Measurements from ENCODE around the gene JCHAIN.

The JCHAIN gene

GRCh38 chr4:70619778-70620177 is 46.5 kb downstream of the JCHAIN start:
- no peaks in the 10 kb centered on the region for H3K36me3 ChIP-seq (ENCODE audit: control insufficient read depth, insufficient read depth, low read length)
- no peak for DNase-seq (ENCODE audit: low read depth, low spot score)
- no peaks in the 10 kb centered on the region for H3K4me1 ChIP-seq (ENCODE audit: control insufficient read depth, insufficient read depth, low read length)
- no CpG with 5 or more reads among the region's 2 CpGs for WGBS (ENCODE audit: insufficient coverage, insufficient read length)
- no peaks in the 10 kb centered on the region for H3K27me3 ChIP-seq (ENCODE audit: control insufficient read depth, insufficient read depth, low read length)
- H3K27ac ChIP-seq (ENCODE audit: low read length): no peak overlapping the region
- no peak overlapping the region for H3K4me3 ChIP-seq (ENCODE audit: low read length)
- no peaks in the 10 kb centered on the region for H3K9me3 ChIP-seq (ENCODE audit: control insufficient read depth, insufficient read depth, low read length)

- WGBS (ENCODE audit: insufficient coverage, insufficient read length): no CpG with 5 or more reads among the region's 4 CpGs
- DNase-seq (ENCODE audit: low read depth, low spot score): no peak
- Histone ChIP-seq H3K4me1 (ENCODE audit: control insufficient read depth, insufficient read depth, low read length) (no peaks in the 10 kb centered on the region), H3K27me3 (ENCODE audit: control insufficient read depth, insufficient read depth, low read length) (no peaks in the 10 kb centered on the region), H3K27ac (ENCODE audit: low read length) (no peak overlapping the region), H3K36me3 (ENCODE audit: control insufficient read depth, insufficient read depth, low read length) (no peaks in the 10 kb centered on the region), H3K4me3 (ENCODE audit: low read length) (no peak overlapping the region), H3K9me3 (ENCODE audit: control insufficient read depth, insufficient read depth, low read length) (no peaks in the 10 kb centered on the region)
These were observed 47.0 kb downstream of the JCHAIN start for GRCh38 chr4:70619288-70619687.

- Histone ChIP-seq H3K27me3 (ENCODE audit: control insufficient read depth, insufficient read depth, low read length) (no peaks in the 10 kb centered on the region), H3K9me3 (ENCODE audit: control insufficient read depth, insufficient read depth, low read length) (no peaks in the 10 kb centered on the region), H3K4me1 (ENCODE audit: control insufficient read depth, insufficient read depth, low read length) (no peaks in the 10 kb centered on the region), H3K4me3 (ENCODE audit: low read length) (no peak overlapping the region), H3K36me3 (ENCODE audit: control insufficient read depth, insufficient read depth, low read length) (no peaks in the 10 kb centered on the region), H3K27ac (ENCODE audit: low read length) (no peak overlapping the region)
- no CpG with 5 or more reads among the region's 3 CpGs for WGBS (ENCODE audit: insufficient coverage, insufficient read length)
- no peak for DNase-seq (ENCODE audit: low read depth, low spot score)
These were observed 52.1 kb downstream of the JCHAIN start for GRCh38 chr4:70614184-70614555.

- no peaks in the 10 kb centered on the region for H3K4me1 ChIP-seq (ENCODE audit: control insufficient read depth, insufficient read depth, low read length)
- H3K27ac ChIP-seq (ENCODE audit: low read length): no peak overlapping the region
- H3K4me3 ChIP-seq (ENCODE audit: low read length): no peak overlapping the region
- H3K9me3 ChIP-seq (ENCODE audit: control insufficient read depth, insufficient read depth, low read length): no peaks in the 10 kb centered on the region
- no CpG with 5 or more reads among the region's 9 CpGs for WGBS (ENCODE audit: insufficient coverage, insufficient read length)
- no peak for DNase-seq (ENCODE audit: low read depth, low spot score)
- H3K27me3 ChIP-seq (ENCODE audit: control insufficient read depth, insufficient read depth, low read length): no peaks in the 10 kb centered on the region
- H3K36me3 ChIP-seq (ENCODE audit: control insufficient read depth, insufficient read depth, low read length): no peaks in the 10 kb centered on the region
These were observed 52.8 kb downstream of the JCHAIN start for GRCh38 chr4:70613306-70614183.

DNA sequence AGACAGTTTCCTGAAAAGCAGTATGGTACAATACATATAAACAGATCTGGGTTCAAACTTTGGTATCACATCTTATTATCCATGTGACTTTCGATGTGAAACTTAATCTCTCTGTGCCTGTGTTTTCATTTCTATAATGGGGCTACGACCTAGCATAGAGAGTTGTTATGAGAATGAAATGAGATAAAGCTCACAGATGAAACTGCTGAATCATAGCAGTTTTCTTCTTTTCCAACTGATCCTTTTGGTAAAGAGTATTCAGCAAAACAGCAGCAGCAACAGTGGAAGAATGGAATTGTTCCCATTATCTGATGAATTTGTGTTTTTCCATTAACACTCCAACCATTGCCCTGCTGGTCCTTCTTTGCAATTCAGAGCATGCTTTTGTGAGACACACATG is 58.0 kb downstream of the JCHAIN start:
- no peaks in the 10 kb centered on the region for H3K9me3 ChIP-seq (ENCODE audit: control insufficient read depth, insufficient read depth, low read length)
- no CpG with 5 or more reads among the region's 2 CpGs for WGBS (ENCODE audit: insufficient coverage, insufficient read length)
- H3K27me3 ChIP-seq (ENCODE audit: control insufficient read depth, insufficient read depth, low read length): no peaks in the 10 kb centered on the region
- no peak overlapping the region for H3K4me3 ChIP-seq (ENCODE audit: low read length)
- no peak for DNase-seq (ENCODE audit: low read depth, low spot score)
- H3K36me3 ChIP-seq (ENCODE audit: control insufficient read depth, insufficient read depth, low read length): no peaks in the 10 kb centered on the region
- H3K27ac ChIP-seq (ENCODE audit: low read length): no peak overlapping the region
- H3K4me1 ChIP-seq (ENCODE audit: control insufficient read depth, insufficient read depth, low read length): no peaks in the 10 kb centered on the region

DNA sequence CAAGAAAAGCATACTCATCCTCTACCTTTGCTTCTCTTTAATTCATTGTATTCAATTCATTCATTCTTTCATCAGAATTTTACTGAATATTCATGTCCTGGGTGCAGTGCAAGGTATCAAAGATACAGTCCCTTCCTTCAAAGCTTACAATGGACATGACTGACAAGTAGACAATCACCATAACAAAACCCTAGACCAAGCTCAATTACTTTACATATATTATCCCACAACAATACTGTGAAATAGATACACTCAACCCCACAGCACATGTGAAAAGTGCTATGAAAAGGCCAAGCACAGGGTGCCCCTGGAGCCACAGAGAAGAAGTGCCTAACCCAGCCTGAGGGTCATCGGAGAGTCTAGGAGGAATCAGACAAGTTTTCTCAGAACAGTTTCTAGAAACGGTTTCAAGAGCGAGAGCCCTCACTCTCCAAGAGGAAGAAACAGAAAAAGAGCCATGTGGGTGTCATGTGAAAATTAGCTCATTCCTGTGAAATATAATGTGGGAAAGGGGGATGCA is 58.9 kb downstream of the JCHAIN start:
- Histone ChIP-seq H3K27me3 (ENCODE audit: control insufficient read depth, insufficient read depth, low read length) (no peaks in the 10 kb centered on the region), H3K9me3 (ENCODE audit: control insufficient read depth, insufficient read depth, low read length) (no peaks in the 10 kb centered on the region), H3K4me3 (ENCODE audit: low read length) (no peak overlapping the region), H3K36me3 (ENCODE audit: control insufficient read depth, insufficient read depth, low read length) (no peaks in the 10 kb centered on the region), H3K27ac (ENCODE audit: low read length) (no peak overlapping the region), H3K4me1 (ENCODE audit: control insufficient read depth, insufficient read depth, low read length) (no peaks in the 10 kb centered on the region)
- DNase-seq (ENCODE audit: low read depth, low spot score): no peak
- no CpG with 5 or more reads among the region's 3 CpGs for WGBS (ENCODE audit: insufficient coverage, insufficient read length)

DNA sequence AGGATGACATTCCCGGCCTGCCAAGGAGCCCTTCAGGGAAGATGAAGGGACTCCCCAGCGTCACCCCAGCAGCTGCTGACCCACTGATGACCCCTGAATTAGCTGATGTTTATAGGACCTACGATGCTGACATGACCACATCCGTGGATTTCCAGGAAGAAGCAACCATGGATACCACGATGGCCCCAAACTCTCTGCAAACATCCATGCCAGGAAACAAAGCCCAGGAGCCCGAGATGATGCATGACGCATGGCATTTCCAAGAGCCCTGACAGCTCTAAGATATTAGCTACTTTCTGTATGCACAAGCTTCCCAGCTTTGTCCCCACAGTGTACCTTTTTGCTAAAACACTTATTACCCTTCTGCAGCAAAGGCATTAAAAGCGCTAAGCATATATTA is 59.8 kb downstream of the JCHAIN start:
- no peaks in the 10 kb centered on the region for H3K4me1 ChIP-seq (ENCODE audit: control insufficient read depth, insufficient read depth, low read length)
- no peaks in the 10 kb centered on the region for H3K27me3 ChIP-seq (ENCODE audit: control insufficient read depth, insufficient read depth, low read length)
- H3K27ac ChIP-seq (ENCODE audit: low read length): no peak overlapping the region
- no peak overlapping the region for H3K4me3 ChIP-seq (ENCODE audit: low read length)
- no CpG with 5 or more reads among the region's 8 CpGs for WGBS (ENCODE audit: insufficient coverage, insufficient read length)
- H3K9me3 ChIP-seq (ENCODE audit: control insufficient read depth, insufficient read depth, low read length): no peaks in the 10 kb centered on the region
- no peaks in the 10 kb centered on the region for H3K36me3 ChIP-seq (ENCODE audit: control insufficient read depth, insufficient read depth, low read length)
- DNase-seq (ENCODE audit: low read depth, low spot score): no peak

Measured in iPS DF 6.9 (cell line).